Left ventricle myocardium superior (tissue), 1 donor: ENCODE measurements around the gene SGTA. TPM values are rescaled to one million over a fixed set of nuclear protein-coding genes. Genes with fewer than 3 reads are reported as not detected.
"Not testable (repeated sequence)": the region's sequence is repeated elsewhere in the genome, so short reads cannot be mapped to it uniquely, and the experiment has no call there.

Experiments
- ATAC-seq: fragments of 200-7000 bp; cut with Tn5 transposase; one replicate; pipeline ENCODE4 v1.9.1; 2020; ENCODE audit warnings: mild to moderate bottlenecking, moderate library complexity
- DNase-seq: peaks from one replicate; pipeline ENCODE4 v3.0.0-alpha.2; 2020
- intact Hi-C: fragments of 100-400 bp; cut with micrococcal nuclease; formaldehyde crosslinking; loops from one replicate; pipeline ENCODE4 v1.11.0; 2022
- total RNA-seq: library from RNA; stranded (reverse); fragmentation: NEBNext Ultra II Directional; extraction: Animal tissue kit (Norgen Biotek cat#: 25700); gene quantifications from one replicate; pipeline ENCODE4 v1.2.1, GENCODE V29; 2021
- donor health status: DM: no; HTN: yes; CAD: no; lungs with severe emphysema.

The SGTA gene
- total RNA-seq, 1 donor from 2014 or later: 68.7 TPM

DNA sequence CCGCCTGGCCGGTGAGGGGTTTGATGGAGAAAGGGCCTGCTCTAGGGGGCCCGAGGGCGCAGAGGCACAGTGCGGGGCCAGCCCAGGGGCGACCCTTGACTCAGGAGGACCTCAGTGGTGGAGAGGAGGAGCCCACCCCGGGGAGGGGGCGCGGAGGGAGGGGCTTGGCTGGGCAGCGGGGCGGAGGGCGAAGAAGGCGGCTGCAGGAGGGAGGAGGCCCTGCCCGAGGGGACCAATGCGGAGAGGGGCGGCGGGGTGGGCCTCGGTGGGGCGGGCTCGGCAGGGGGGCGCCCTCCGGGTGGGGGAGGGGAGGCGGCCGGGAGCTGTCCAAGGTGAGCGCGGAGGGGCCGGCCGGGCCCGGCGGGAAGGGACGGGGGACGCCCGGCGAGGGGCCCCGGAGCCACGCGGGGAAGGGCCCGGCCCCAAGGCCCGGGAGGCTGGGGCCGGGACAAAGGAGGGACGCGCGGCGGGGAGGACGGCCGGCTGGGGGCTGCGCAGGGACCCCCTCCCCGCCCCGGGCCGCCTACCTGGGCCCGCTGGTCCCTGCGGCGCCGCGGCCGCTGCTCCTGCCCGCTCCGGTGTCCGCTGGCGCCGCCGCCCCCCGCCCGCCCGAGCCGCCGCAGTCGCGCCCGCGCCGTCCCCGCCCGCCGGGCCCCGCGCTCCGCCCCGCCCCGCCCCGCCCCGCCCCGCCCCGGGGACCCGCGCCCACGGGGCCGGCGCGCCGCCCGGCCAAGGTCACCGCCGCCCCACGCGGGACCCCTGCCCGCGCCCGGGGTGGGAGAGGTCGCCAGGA is 62.1 kb downstream of the SGTA start, which contains the start of gene DIRAS1:
DIRAS1 (minus strand) TSS at position 596 of the 793 bp plus-strand sequence. CDS start 3,566 bp downstream, outside the sequence.
- DNase-seq (peak; percentile 68), ATAC-seq (peak; percentile 16)
- intact Hi-C loops: no loop called here

DNA sequence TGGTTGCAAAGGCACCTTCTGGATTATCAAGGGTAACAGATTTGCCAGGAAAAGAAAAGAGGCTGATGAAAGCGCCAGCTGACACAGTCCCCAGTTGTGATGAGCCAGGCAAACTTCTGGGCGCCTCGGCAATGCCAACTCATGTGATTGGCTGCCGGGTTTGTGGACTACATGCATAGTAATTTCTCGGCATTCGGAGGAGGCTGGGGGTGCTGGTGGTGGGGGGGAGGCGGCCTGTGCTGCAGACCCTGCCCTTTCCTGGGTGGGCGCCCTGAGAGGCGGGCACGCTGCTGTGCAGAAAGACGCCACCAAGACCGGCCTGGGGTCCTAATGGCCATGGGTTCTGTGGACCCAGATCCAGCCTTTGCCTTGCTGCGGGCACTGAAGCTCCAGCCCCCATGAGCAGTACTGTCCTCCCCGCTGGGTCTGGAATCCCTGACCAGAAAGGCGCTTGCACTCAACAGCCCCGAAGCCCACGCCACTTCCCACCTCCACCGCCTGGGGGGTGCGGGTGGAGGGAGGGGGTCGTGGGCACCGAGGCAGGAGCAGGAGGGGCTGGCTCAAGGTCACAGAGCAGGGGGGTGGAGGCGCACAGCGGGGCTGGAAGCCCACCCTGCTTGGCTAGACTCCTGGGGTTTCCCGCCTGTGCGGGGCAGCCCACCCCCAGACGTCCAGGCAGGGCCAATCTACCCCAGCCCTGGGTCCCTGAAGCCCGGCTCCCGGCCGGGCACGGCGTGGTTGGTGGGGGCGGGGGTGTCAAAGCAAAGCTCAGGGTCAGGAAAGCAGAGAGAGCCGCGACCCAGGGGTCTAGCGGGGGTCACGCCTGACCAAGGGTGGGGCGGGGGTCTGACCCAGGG is 62.9 kb downstream of the SGTA start:
- ATAC-seq (peak; percentile 64), DNase-seq (peak; percentile 75)
- intact Hi-C loops: no loop called here

DNA sequence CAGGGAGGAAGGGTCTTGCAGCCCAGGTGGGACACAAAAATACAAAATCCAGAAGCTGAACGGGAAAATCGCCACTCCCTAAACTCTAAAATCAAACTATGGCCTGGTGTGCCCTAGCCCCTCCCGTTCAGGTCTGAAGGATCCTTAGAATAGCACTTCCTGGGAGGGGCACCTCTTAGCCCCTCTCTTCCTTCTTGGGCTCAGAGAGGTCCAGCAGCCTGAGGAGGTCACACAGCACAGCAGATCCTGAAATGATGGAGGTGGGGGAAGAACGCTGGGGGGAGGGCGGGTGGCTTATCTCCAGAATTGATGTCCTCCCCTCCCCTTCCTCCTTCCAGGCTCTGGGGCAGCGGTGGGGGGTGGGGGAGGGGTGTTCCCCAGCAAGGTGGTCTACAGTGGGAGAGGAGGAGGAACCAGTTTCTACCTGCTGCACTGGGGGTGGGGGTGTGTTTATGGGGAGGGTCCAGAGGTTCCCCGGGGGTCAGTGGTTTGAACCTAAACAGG is 63.8 kb downstream of the SGTA start:
- intact Hi-C loops: no loop called here
- ATAC-seq: no peak
- DNase-seq: no peak

DNA sequence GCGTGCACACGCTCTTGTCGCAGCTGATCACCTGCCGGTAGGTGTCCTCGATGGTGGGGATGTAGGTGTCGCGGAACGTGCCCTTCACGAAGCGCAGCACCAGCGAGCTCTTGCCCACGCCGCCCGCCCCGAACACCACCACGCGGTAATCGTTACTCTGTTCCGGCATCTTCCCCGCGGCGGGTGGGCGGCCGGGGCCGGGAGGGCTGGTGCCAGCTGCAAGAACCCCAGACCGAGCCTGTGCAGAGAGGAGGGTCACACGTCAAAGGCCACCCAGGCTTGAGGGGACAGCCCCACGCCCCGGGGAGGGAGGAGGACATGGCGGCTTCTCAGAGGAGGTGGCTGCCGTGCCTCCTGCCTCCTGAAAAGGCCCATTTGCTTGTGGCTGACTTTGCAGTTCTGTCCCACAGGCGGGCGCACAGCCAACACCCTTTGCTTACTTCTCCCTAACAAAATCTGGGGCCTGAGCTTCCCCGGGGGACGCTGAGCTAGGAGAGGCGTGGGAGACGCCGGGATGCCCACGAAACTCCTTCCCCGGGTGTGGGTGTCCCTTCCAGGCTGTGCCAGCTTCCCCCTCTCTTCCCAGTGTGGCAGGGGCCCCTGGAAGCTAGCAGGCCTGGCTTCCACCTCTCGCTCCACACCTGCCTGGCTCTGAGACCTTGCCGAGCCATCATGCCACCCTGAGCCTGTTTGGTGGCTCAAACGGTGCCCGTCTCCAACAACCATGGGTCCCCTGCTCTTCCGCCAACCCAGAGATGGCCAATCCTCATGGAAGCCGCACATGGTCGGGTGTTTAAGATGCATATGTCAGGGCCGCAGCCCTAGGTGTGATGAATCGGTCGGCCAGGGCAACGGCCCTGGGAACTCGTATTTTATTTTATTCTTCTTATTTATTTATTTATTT is 65.2 kb downstream of the SGTA start:
- no peak for ATAC-seq
- DNase-seq: peak; percentile 35
- intact Hi-C loops: no loop called here

GRCh38 chr19:2716722-2717637 is 66.1 kb downstream of the SGTA start:
- intact Hi-C loops: no loop called here
- peak; percentile 26 for DNase-seq
- ATAC-seq: no peak

- intact Hi-C loops: no loop called here
- peak; percentile 20 for DNase-seq
- ATAC-seq: no peak
These were observed 66.8 kb downstream of the SGTA start for GRCh38 chr19:2716275-2716650.

DNA sequence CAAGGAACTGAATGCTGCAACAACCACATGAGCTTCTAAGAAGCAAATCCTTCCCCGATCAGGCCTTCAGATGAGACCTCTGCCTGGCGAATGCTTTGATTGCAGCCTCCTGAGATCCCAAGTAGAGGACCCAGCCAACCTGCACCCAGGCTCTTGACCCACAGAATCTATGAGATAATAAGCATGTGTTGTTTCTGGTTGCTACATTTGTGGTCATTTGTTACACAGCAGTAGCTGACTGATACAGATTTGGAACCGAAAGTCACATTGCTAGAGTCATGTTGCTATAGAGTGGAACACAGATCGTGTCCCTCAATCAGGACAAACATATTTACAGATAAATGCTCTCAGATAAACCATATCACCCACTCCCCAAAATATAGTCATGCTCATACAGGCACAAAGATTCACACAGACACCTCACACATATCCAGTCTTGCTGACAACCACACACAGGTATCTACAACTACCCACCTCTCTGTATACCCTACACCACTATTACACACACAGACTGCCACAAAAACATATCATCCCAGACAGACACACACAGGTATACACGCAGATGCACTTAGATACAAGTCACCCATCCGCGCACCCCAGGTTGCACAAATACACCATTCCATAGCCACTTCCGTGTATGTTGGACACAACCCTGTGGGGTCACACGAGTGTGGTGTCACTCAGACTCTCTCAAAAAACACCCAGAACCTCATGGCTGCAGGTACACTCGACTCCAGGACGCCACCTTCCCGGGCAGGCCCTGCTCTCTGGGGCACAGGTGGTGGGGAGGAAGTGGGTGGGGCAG is 67.4 kb downstream of the SGTA start:
- intact Hi-C loops: no loop called here
- no peak for DNase-seq
- ATAC-seq: no peak

GRCh38 chr19:2714531-2715269 is 68.4 kb downstream of the SGTA start:
- ATAC-seq (peak; percentile 7), DNase-seq (peak; percentile 24)
- intact Hi-C loops: no loop called here

- ATAC-seq, DNase-seq, intact Hi-C loops: not testable (repeated sequence)
These were observed 69.0 kb downstream of the SGTA start for GRCh38 chr19:2714102-2714501.

DNA sequence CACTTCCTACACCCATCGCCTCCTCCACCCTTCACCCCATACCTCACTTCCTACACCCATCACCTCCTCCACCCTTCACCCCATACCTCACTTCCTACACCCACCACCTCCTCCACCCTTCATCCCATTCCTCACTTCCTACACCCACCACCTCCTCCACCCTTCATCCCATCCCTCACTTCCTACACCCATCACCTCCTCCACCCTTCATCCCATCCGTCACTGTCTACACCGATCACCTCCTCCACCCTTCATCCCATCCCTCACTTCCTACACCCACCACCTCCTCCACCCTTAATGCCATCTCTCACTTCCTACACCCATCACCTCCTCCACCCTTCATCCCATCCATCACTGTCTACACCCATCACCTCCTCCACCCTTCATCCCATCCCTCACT is 69.9 kb downstream of the SGTA start:
- ATAC-seq, intact Hi-C loops, DNase-seq: not testable (repeated sequence)

DNA sequence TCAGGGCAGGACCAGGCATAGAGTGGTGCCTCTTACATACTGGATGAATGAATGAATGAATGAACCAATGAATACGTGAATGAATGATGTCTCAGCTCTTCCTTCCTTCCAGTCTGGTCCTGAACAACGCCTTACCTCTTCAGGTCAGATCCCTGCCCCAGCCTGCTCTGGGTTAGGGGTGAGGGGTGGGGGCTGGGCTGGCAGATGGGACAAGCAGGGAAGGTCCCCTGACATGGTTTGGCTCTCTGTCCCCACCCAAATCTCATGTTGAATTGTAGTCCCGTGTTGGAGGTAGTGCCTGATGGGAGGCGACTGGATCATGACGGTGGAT is 71.2 kb downstream of the SGTA start:
- DNase-seq: no peak
- no peak for ATAC-seq
- intact Hi-C loops: no loop called here

DNA sequence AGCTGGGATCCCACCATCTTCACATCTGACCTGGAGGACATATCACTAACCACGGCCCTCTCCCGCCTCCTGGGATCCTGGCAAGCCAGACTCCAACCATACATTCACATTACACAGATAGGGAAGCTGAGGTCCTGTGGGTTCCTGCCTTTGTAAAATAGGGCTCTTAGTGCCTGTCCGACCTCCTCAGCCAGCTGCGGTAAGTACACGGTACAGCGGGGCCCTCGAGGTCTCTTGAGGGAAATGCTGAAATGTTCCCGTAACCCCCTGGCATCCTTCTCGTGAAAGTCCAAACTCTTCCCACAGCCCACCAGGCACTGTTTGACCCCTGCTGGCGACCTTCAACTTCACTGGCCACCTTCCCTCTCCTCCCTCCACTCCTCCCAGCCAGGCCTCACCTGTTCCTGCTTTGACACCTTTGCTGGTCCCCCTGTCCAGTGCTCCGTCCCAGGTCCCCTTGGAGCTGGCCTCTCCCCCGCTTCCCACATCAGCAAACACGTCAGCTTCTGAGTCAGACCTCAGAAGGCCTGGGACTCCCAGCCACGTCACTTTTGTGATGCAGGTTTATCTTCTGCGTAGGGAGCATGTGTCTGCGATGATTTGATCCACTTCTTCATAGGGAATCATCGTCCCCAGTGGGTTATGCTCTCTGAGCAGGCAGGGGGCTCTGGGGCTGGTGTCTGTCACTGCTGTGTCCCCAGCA is 71.8 kb downstream of the SGTA start:
- no peak for ATAC-seq
- intact Hi-C loops: no loop called here
- no peak for DNase-seq

- no peak for ATAC-seq
- intact Hi-C loops: no loop called here
- DNase-seq: no peak
These were observed 76.8 kb downstream of the SGTA start for GRCh38 chr19:2706251-2706650.
